Neural progenitor cell (in vitro differentiated cells): ENCODE measurements around the gene PHOX2B.

ENCODE experiments used
- CTCF ChIP-seq: fragments of 200-600 bp; sonication (generic); IDR thresholded peaks from 2 replicates; pipeline ENCODE4 v1.5.1; 2017; ENCODE audit warnings: antibody characterized with exemption, mild to moderate bottlenecking
- EZH2 ChIP-seq: fragments of 200-600 bp; sonication (generic); IDR thresholded peaks from 2 replicates; pipeline ENCODE4 v1.6.1; 2017; ENCODE audit warnings: antibody characterized with exemption, mild to moderate bottlenecking, moderate library complexity
- EZH2phosphoT487 ChIP-seq: fragments of 200-600 bp; sonication (generic); IDR thresholded peaks from 2 replicates; pipeline ENCODE4 v1.6.1; 2017; ENCODE audit warnings: antibody characterized with exemption

- no peak for TF ChIP-seq CTCF
- no peak for TF ChIP-seq EZH2
- TF ChIP-seq EZH2phosphoT487 = no peak
Observed at GRCh38 chr4:41712425-41712824, 36.1 kb downstream of the PHOX2B start.
